Renal cortical epithelial cell (primary cell): Measurements from ENCODE around the gene NMU. TPM values are rescaled to one million over a fixed set of nuclear protein-coding genes. Genes with fewer than 3 reads are reported as not detected.
"Not testable (repeated sequence)": the region's sequence is repeated elsewhere in the genome, so short reads cannot be mapped to it uniquely, and the experiment has no call there.

ENCODE experiments used
- DNase-seq: peaks from one replicate; pipeline ENCODE4 v3.0.0-alpha.2; 2011; ENCODE audit warnings: low read depth
- total RNA-seq: library from RNA; depleted of rRNA; stranded (reverse); fragments of >200 nt; gene quantifications from 2 replicates; pipeline ENCODE4 v1.2.3, GENCODE V29; 2014

The NMU gene, protein sequence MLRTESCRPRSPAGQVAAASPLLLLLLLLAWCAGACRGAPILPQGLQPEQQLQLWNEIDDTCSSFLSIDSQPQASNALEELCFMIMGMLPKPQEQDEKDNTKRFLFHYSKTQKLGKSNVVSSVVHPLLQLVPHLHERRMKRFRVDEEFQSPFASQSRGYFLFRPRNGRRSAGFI
- total RNA-seq, result 4.0 TPM in 1 of 2 replicates, not detected in the other

DNA sequence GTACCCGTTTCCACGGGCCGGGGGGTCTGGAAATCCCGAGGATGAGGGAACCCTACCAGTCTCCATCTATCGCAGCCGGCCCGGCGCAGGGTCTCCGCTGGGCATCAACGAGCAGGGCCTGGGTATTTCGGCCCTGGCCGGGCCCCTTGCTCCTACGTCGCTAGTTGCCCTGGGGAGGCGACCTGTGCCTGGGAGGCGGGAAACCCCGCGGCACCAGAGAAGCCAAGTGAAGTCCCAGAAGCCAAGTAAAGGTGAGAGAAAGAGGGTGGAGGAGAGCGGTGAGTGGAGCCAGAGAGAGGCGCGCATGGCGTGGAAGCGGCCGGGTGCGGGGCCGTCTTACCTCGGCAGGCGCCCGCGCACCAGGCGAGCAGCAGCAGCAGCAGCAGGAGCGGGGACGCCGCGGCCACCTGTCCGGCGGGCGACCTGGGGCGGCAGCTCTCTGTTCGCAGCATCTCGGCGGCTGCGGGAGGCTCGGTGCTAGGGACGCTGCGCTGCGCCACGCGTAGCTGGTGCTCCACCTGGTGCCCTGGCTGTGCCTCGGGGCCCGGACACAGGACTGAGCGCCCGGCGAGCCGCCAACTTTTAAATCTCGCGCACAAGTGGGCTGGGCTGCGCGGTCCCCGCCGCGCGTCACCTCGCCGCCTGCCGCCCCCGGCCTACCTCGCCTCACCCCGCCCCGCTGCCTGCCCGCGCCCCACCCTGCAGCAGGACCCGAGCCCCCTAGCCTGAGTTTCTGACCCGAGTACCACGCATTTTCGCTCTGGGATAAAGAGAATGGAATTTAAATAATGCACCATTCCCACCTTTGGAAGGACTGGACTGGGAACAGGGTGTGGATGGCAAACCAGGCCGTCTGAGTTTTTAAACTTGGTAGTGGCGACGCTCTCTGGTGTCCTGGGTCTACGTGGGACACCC is at the start of gene NMU:
NMU (minus strand) TSS at position 558 of the 915 bp plus-strand sequence; CDS start at position 452, 106 bp downstream.
- no peak for DNase-seq

DNA sequence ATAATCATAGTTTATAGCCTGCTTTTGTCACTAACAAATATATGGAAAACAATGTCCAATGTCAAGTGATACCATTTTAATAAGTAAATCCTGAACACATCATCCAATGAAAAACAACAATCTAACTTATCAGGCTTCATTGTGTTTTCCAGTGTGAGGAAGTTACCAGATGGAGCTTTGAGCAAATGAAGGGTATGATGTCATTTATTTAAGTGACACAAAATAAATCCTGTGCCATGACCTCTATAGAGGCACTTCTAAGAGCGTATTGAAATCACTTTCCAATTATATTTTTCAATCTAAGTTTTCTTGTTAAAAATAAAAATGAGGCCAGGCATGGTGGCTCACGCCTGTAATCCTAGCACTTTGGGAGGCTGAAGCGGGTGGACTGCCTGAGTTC is 48.2 kb upstream of the NMU start:
- DNase-seq, result no peak

DNA sequence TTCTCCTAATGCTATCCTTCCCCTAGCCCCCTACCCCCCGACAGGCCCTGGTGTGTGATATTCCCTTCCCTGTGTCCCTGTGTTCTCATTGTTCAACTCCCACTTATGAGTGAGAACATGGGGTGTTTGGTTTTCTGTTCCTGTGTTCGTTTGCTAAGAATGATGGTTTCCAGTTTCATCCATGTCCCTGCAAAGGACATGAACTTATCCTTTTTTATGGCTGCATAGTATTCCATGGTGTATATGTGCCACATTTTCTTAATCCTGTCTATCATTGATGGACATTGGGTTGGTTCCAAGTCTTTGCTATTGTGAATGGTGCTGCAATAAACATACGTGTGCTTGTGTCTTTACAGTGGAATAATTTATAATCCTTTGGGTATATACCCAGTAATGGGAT is 46.7 kb upstream of the NMU start:
- not testable (repeated sequence) for DNase-seq

DNA sequence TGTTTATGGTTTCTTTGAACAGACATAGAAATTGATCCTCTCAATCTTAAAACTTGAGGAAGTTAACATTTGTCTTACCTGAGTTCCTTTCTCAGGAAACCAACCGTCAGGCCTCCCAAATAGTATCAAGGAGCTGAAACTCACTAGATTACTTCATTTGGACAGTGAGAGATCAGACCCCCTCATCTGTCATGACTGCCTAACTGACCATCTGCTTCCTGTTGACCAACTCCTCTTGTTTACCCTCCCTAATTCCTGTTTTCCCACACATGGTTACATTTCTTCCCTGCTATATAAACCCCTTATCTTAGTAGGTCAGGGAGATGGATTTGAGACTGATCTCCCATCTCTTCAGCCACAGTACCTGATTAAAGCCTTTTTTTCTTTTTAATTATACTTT is 46.2 kb upstream of the NMU start:
- no peak for DNase-seq

DNA sequence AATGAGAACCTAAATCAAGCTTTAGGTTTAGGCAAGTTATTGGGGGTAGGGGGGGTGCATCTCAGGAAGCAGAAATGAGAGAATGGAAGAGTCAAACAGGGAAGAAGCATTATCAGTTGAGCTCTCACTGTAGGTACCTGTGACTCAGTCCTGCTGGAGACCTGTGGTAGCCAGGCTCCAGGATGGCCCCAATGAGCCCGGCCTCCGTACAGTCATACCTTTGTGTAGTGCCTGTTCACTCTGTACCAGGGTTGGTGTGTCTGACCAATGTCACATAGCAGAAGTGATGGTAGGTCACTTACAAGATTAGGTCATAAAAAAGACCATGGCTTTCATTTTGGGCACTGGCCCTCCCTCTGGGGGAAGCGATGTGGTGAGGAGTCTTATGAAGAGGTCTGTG is 45.3 kb upstream of the NMU start:
- no peak for DNase-seq

DNA sequence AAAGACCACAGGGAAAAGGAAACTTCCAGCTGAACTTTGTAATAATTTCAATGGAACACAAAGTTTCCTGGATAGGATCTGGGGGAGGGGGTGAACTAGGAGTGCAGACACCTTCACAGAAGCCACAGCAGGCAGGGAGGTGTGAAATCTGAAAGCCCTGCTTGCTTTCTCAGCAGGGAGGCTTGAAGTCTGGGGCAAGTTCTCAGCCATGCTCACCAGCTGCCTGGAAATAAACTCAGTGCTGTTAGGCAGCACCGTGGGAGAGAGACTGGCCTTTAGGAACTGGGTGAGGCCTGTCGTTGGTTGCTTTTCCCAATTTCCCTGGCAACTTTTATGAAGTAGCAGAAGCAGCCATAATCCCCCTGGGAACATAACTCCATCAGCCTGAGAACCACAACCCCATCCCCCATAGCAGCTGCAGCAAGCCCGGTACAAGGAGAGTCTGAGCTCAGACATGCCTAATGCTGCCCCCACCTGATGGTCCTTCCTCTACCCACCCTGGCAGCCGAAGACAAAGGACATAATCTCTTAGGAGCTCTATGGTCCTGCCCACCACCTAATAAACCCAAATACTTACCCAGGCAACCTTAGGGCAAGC is 39.2 kb upstream of the NMU start:
- no peak for DNase-seq

DNA sequence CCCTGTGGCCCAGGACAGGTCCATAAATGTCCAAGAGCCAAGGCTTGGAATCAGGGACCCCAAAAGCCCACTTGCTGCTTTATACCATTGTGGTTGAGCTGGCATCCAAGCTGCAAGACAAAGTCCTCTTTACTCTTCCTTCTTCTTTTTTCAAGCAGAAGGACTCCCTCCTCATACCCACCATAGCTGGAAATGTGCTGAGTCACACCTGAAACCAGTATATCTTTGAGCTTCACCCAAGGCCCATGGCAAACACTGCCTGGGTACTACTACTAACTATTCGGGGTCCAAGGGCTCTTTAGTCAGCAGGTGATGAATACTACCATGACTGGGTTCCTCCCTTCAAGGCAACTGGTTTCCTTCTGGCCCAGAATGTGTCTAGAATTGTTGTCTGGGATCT is 37.3 kb upstream of the NMU start:
- DNase-seq, result no peak

DNA sequence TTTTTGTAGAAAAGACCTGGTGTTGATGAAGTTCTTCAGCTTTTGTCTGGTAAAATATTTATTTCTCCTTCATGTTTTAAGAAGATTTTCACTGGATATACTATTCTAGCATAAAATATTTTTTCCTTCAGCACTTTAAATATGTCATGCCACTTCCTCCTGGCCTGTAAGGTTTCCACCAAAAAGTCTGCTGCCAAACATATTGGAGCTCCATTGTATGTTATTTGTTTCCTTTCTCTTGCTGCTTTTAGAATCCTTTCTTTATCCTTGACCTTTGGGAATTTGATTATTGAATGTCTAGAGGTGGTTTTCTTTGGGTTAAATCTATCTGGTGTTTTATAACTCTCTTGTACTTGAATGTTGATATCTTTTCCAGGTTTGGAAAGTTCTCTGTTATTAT is 35.6 kb upstream of the NMU start:
- DNase-seq, result no peak

DNA sequence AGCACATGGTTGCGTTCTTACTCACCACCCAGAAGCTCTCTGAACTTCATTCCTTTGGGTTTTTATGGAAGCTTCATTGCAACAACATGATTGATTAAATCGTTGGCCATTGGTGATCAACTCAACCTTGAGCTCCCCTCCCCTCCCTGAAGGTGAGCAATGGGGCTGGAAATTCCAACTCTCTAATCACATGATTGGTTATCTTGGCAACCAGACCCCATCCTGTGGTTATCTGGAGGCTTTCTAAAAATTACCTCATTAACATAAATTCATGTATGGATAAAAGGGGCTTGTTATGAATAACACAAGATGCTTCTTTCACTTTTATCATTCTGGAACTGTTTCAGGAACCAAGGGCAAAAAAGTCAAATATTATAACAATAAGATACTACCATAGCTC is 34.6 kb upstream of the NMU start:
- DNase-seq, result no peak

DNA sequence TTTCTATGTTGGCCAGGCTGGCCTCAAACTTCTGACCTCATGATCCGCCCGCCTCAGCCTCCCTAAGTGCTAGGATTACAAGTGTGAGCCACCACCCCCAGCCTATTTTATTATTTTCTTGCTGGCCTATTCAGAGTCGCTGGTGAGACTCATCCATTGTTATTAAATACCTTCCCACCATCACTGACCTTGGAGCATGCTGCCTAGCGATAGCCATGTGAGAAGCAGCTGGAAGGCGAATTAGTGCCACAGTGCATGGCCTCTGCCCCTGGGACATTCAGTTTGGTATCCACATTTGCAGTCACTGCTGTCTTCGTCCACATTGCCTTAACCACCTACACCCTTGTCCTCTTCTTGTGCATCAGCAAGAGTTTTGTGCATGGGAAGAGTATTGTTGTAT is 32.4 kb upstream of the NMU start:
- DNase-seq, result no peak

DNA sequence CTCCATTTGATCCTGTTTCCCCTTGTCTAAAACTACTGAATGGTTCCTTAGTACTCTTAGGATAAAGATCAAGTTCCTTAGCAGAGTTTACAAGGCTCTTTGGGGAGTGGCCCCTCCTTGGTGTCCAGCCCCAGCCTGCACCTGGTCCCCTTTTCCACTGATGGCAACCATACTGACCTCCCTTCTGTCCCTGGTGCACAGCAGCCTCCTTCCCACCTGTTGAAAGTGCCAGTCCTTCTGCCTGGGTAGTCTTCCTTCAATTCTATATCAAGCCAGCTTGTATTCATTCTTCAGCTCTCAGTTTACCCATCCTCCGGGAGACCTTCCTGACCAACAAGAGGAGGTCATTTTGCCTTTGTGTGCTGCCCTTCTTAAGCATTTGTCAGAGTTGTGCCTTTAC is 30.4 kb upstream of the NMU start:
- no peak for DNase-seq

DNA sequence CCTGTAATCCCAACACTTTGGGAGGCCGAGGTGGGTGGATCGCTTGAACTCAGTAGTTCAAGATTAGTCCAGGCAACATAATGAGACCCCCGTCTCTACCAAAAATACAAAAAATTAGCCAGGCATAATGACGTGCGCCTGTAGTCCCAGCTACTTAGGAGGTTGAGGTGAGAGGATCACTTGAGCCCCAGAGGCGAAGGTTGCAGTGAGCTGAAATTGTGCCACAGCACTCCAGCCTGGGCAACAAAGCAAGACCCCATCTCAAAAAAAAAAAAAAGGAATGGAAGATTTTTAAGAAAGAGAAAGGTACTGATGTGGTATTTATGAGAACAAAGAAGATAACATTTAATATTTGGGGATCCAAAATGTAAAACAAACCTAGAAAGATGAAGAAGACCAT is 27.0 kb upstream of the NMU start:
- DNase-seq, result no peak

DNA sequence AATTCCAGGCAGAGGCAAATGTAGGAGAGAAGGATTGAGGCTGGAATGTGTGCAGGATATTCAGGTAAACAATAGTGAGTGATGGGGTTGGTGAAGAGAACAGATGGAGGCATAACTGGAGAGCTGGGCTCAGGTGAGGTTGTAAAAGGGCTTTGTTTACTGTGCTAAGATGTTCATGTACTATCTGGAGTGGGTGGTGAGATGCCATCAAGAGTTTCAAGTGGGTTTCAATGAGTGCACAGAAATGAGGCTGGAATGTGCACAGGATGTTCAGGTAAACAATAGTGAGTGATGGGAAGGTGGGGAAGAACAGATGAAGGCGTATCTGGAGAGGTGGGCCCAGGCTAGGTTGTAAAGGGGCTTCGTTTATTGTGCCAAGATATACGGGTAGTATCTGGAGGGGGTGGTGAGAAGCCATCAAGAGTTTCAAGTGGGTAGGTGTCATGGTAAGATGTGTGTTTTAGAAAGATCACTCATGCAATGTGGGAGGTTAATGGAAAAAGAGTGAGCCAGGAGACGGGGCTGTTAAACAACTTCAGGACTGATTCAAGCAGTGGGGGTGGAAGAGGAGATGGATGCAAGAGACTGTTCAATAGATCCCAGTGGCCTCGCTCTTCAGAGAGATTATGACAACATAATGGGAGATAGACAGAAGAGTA is 25.4 kb upstream of the NMU start:
- no peak for DNase-seq

DNA sequence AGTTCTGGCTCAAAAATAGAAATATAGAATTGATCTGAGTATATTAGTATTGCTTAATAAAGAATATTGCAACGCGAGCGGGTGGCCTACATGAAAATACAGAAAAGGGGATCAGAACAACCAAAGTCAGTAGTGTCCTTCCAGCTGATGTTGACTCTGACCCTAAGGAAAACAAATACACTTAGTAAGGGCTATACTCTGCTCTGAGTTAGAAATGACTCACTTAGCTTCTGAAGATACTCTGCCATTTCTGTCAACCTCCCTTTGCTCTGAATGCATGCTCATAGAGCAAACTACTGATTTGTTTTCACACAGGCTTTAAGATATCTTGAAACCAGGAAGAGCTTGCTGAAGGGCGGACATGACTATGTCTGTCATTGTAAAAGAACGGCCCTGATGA is 22.6 kb upstream of the NMU start:
- no peak for DNase-seq

DNA sequence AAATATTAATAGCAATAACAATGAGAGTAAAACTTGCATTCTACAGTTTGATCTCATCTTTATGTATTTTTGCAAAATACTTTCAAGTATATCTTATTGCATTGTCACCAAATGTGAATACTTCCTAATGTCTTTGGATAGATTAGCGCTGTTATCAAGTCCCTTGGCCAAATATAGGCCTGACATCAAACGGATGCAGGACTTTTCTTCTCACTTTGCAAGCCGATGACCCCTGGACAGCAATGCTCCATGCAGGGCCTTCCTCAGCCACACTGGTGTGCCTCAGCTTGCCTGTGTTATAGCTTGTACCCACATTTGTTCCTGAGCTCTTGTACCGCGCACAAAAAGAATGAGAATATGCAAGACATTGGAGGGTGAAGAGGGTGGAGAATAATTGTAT is 18.0 kb upstream of the NMU start:
- no peak for DNase-seq

DNA sequence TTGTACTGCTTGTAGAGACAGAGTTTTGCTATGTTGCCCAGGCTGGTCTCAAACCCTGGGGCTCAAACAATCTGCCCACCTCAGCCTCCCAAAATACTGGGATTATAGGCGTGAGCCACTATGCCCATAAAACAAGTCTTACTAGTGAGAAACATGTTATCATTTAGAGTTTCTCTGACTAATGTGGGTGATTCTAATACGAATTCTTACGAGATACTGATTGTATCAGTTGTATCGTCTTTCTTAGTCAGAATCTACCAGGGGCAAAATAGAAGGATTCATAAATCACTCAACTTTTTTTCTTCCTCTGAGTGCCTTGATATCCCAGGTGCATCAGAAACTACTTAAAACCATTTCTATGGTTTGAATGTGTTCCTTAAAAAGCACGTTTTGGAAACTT is 14.4 kb upstream of the NMU start:
- DNase-seq, result no peak

DNA sequence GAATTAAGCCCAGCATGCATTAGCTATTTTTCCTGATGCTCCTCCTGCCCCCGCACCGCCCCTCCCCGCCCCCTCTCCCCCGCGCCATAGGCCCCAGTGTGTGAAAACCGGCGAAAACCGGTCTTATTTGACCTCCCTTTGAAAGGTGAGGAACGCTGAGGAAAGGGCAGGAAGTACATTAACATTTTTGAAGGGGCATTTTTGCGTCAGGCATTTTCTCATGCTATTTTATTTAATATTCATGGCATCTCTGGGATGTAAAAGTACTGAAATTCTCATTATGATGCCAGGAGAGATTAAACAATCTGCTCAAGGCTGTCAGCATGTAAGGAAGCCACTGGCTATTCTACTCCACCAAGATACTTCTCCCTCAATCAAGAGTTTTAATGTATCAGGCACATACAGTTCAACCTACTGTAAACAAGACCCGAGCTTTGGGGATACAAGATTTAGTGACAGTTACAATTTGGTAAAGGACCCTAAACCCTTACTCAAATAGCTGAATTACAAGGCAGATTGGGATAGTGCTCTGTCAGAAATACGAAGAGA is 1.2 kb upstream of the NMU start:
- DNase-seq, result no peak

DNA sequence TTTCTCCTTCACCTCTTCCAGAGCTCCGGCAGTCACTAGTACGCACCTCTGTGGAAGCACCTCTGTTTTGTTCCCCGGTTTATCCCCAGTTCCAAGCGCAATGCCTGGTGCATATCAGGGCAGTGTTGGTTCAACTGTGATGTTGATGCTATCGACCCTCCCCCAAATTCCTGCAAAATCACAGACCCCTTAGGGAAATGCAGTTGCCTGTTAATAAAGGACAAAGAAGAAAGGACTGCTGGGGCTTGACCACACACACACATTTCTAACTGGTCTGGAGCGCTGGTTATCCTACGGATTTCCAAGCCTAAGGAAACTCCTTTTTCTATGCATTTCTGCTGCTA is 530 bp upstream of the NMU start:
- no peak for DNase-seq

DNA sequence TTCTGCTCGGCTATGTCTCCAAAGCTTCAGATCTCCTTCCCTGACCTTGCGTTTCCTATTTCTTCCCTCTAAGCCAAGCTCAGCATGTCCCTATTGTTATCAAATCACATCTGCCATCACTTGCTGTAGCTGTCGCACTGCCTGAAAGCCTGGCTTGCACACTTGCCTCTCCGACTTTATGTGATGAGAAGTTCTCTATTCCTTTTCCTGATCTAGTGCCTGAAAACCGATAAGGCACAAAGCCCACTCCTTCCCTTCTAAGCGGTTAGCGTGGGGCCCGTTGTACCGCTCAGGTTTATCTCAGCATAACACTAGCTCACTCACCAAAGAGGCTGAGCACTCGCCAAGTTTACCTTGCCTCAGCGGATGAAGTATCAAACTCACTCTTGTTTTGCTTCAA is 816 bp downstream of the NMU start:
- DNase-seq, result no peak

DNA sequence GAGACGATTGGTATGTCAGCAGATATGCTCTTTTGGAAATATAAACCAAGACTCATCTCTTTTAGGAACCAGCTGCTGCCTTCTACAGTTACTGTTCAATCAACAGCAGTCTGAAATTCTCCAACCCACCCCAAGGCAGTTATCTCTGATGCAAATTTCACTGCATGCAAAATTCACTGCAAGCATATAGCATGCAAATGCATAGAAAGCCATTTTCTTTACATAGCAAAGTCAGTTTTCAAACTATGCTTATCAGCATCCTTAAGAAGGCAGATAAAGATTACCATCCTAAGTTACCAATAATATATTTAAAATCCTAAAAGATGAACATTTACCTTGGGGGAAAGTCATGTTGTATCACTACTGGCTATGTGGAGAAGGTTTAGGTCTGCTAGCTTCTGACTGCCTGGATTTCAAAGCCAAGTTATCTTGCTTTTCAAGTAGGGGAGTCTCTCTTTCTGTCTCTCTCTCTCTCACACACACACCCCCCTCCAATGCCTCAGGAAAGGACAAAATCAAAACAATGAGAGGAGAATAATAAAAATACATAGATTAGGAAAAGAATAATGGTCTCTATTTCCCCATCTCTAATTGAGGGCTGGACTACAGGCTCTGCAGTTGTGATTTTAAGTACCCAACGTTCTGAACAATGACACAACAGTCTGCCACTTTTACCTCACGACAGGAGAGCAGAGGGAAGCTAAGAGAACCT is 1.5 kb downstream of the NMU start:
- DNase-seq, result no peak

DNA sequence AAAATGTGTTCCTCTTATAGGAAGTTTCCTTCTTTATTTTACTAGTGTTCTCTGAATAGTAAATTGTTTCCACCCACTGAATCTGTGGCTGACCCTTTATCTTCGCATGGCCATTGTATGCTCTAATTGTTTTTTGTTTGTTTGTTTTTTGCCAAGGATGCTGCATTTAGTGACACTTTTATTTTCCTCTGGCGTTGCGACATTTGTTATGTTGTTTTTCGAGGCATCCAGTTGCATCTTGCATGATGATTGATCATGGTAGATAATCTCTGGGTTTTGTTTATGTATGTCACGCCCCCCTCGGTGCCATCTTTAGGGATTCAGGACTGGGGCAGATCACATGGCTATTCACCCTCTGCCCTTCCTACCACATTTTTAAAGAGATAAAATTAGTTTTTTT is 2.2 kb downstream of the NMU start:
- no peak for DNase-seq

DNA sequence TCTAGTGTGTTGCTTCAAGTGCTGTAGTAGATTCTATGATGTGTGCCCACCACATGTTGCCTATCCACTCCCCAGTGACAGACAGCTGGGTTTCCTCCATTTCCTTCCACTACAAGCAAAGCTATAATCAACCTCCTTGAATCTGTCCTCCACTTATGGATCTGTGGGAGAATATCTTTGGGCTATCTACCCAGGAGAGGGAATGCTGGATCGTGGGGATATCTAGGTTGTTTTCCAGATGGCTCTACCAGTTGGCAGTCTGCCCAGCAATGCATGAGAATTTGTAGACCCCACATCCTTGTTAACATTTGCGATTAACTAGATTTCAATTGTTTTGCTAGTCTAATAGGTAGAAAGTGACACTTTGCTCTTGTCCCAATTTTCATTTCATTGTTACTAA is 10.3 kb downstream of the NMU start:
- DNase-seq, result no peak
